ENCODE data around the gene TSPAN3. TPM values are rescaled to one million over a fixed set of nuclear protein-coding genes. Genes with fewer than 3 reads are reported as not detected.
A peak's percentile ranks its signal among the peaks of the same experiment; 100 is the strongest.

The TSPAN3 gene
- total RNA-seq, 2 experiments from 2014 or later: 35.2 to 47.2 TPM

DNA sequence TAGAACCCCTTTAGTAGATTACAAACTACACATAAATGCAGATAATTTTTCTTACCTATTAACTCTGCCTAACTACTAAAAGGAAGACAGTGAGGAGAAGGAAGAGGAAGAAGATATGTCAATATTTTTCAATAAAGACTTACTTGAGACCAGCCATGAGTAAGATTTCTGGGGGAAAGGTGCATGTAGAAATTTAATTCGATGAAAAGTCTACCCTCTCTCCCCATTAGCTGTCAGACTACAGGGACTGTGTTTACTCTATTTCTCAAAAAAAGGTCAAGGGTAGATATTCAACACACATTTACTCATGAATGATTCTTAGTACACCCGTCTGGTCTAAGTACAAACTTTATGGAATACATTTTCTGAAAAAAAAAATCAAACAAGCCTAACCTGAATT lies 6.8 kb downstream of the TSPAN3 start:
- Histone ChIP-seq H3K79me2 (ENCODE audit: insufficient read depth, low read depth, low read length) (no peaks in the 10 kb centered on the region; the same call in 1 of the 2 replicates), H3K4me3 (ENCODE audit: low read depth, low read length, poor library complexity, severe bottlenecking) (no peak overlapping the region), H3K4me2 (ENCODE audit: low read length) (no peak overlapping the region), H3K9me2 (ENCODE audit: insufficient read depth, low read length) (no peaks in the 10 kb centered on the region), H3K36me3 (ENCODE audit: insufficient read depth, low read length) (no peaks in the 10 kb centered on the region), H3K4me1 (ENCODE audit: insufficient read depth, low read length, poor library complexity, severe bottlenecking) (peaks cover 27% of the 10 kb centered on the region), H4K20me1 (ENCODE audit: insufficient read depth, low read length) (peaks cover 5% of the 10 kb centered on the region; the same call in 1 of the 2 replicates), H3K27ac (ENCODE audit: low read depth, low read length, poor library complexity, severe bottlenecking) (no peak overlapping the region), H3K9me3 (ENCODE audit: low read length) (no peaks in the 10 kb centered on the region), H2AFZ (ENCODE audit: low read length) (no peak overlapping the region)
- no TSS peak for BruUV-seq (replicated peaks)
- ChIA-PET CTCF (ENCODE audit: unreplicated experiment) (no interaction called here), POLR2A (interaction anchor here (0.7 kb wide), 1 partner anchor 105 kb away, joined by 3 read pairs; no protein-coding TSS in a partner anchor)
- intact Hi-C loops (cut with micrococcal nuclease; ENCODE audit: unreplicated experiment): no loop called here
- TF ChIP-seq, protein P1, sequence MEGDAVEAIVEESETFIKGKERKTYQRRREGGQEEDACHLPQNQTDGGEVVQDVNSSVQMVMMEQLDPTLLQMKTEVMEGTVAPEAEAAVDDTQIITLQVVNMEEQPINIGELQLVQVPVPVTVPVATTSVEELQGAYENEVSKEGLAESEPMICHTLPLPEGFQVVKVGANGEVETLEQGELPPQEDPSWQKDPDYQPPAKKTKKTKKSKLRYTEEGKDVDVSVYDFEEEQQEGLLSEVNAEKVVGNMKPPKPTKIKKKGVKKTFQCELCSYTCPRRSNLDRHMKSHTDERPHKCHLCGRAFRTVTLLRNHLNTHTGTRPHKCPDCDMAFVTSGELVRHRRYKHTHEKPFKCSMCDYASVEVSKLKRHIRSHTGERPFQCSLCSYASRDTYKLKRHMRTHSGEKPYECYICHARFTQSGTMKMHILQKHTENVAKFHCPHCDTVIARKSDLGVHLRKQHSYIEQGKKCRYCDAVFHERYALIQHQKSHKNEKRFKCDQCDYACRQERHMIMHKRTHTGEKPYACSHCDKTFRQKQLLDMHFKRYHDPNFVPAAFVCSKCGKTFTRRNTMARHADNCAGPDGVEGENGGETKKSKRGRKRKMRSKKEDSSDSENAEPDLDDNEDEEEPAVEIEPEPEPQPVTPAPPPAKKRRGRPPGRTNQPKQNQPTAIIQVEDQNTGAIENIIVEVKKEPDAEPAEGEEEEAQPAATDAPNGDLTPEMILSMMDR (conservative IDR thresholded peaks at IDR 0.05; ENCODE audit: low read length): no peak
- no peak for TF ChIP-seq EZH2phosphoT487 (IDR thresholded peaks at IDR 0.05; ENCODE audit: borderline replicate concordance, low read depth, low read length)
- DNase-seq (ENCODE audit: low spot score): no peak

GRCh38 chr15:77063249-77063648 lies 7.7 kb downstream of the TSPAN3 start:
- no peaks in the 10 kb centered on the region for H3K9me2 ChIP-seq (ENCODE audit: insufficient read depth, low read length)
- H3K79me2 ChIP-seq (ENCODE audit: insufficient read depth, low read depth, low read length): no peaks in the 10 kb centered on the region; the same call in 1 of the 2 replicates
- DNase-seq (ENCODE audit: low spot score): no peak
- H3K36me3 ChIP-seq (ENCODE audit: insufficient read depth, low read length): no peaks in the 10 kb centered on the region
- peaks cover 27% of the 10 kb centered on the region for H3K4me1 ChIP-seq (ENCODE audit: insufficient read depth, low read length, poor library complexity, severe bottlenecking)
- no peak for TF ChIP-seq EZH2phosphoT487 (IDR thresholded peaks at IDR 0.05; ENCODE audit: borderline replicate concordance, low read depth, low read length)
- TF ChIP-seq, protein P1 (conservative IDR thresholded peaks at IDR 0.05; ENCODE audit: low read length): no peak
- H3K4me2 ChIP-seq (ENCODE audit: low read length): no peak overlapping the region
- no peak overlapping the region for H2AFZ ChIP-seq (ENCODE audit: low read length)
- ChIA-PET POLR2A (no interaction called here), CTCF (ENCODE audit: unreplicated experiment) (no interaction called here)
- no TSS peak for BruUV-seq (replicated peaks)
- peaks cover 5% of the 10 kb centered on the region; the same call in 1 of the 2 replicates for H4K20me1 ChIP-seq (ENCODE audit: insufficient read depth, low read length)
- no peak overlapping the region for H3K27ac ChIP-seq (ENCODE audit: low read depth, low read length, poor library complexity, severe bottlenecking)
- H3K9me3 ChIP-seq (ENCODE audit: low read length): no peaks in the 10 kb centered on the region
- intact Hi-C loops (cut with micrococcal nuclease; ENCODE audit: unreplicated experiment): no loop called here
- no peak overlapping the region for H3K4me3 ChIP-seq (ENCODE audit: low read depth, low read length, poor library complexity, severe bottlenecking)

DNA sequence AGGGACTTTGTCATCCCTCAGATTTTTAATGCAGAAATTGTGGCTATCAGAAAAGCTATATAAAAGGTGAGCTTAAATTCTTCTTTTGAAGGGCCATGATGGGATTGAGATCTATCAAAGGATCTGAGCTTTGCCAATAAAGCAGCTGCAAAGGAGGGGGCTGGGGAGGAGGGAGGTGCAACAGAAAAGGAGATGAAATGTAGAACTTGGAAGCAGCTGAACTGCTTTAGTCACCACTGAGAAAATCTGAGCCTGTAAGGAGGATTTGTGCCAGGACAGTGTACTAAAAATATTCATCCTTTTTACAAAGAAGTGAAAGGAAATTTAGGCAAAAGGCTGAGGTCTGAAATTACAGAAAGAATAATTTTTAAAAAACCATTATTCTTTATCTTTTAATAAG lies 10.4 kb downstream of the TSPAN3 start:
- H3K9me2 ChIP-seq (ENCODE audit: insufficient read depth, low read length): no peaks in the 10 kb centered on the region
- no peaks in the 10 kb centered on the region for H3K36me3 ChIP-seq (ENCODE audit: insufficient read depth, low read length)
- TF ChIP-seq, protein P1 (conservative IDR thresholded peaks at IDR 0.05; ENCODE audit: low read length): no peak
- TF ChIP-seq EZH2phosphoT487 (IDR thresholded peaks at IDR 0.05; ENCODE audit: borderline replicate concordance, low read depth, low read length): no peak
- H3K27ac ChIP-seq (ENCODE audit: low read depth, low read length, poor library complexity, severe bottlenecking): no peak overlapping the region
- no TSS peak for BruUV-seq (replicated peaks)
- DNase-seq (ENCODE audit: low spot score): no peak
- peaks cover 17% of the 10 kb centered on the region for H3K4me1 ChIP-seq (ENCODE audit: insufficient read depth, low read length, poor library complexity, severe bottlenecking)
- H3K9me3 ChIP-seq (ENCODE audit: low read length): no peaks in the 10 kb centered on the region
- H3K4me2 ChIP-seq (ENCODE audit: low read length): peak overlapping the region; percentile 44
- no peaks in the 10 kb centered on the region for H3K79me2 ChIP-seq (ENCODE audit: insufficient read depth, low read depth, low read length)
- H2AFZ ChIP-seq (ENCODE audit: low read length): peak overlapping the region; percentile 4; the same call in 1 of the 2 replicates
- intact Hi-C loops (cut with micrococcal nuclease; ENCODE audit: unreplicated experiment): no loop called here
- H4K20me1 ChIP-seq (ENCODE audit: insufficient read depth, low read length): peaks cover 5% of the 10 kb centered on the region; the same call in 1 of the 2 replicates
- ChIA-PET CTCF (ENCODE audit: unreplicated experiment) (no interaction called here), POLR2A (interaction anchor here (0.6 to 3.8 kb wide), 13 partner anchors 8 to 1008 kb away, joined by 3 to 19 read pairs (median 3); partner anchors contain the start of genes PSTPIP1 and TSPAN3)
- H3K4me3 ChIP-seq (ENCODE audit: low read depth, low read length, poor library complexity, severe bottlenecking): no peak overlapping the region

Data from OCI-LY7 (cell line).